Stimulated activated CD4-positive, alpha-beta T cell treated with anti-CD3 and anti-CD28 coated beads, Interleukin-2, amount 100 ng/mL, for 24 hours (primary cell): Measurements from ENCODE around the gene GTF2E1.
"Not testable (repeated sequence)": the region's sequence is repeated elsewhere in the genome, so short reads cannot be mapped to it uniquely, and the experiment has no call there.

Experiments used
- DNase-seq, 2 donors: peaks; one replicate each; pipeline ENCODE4 v3.0.0-alpha.2; 2020

GTF2E1 gene

DNA sequence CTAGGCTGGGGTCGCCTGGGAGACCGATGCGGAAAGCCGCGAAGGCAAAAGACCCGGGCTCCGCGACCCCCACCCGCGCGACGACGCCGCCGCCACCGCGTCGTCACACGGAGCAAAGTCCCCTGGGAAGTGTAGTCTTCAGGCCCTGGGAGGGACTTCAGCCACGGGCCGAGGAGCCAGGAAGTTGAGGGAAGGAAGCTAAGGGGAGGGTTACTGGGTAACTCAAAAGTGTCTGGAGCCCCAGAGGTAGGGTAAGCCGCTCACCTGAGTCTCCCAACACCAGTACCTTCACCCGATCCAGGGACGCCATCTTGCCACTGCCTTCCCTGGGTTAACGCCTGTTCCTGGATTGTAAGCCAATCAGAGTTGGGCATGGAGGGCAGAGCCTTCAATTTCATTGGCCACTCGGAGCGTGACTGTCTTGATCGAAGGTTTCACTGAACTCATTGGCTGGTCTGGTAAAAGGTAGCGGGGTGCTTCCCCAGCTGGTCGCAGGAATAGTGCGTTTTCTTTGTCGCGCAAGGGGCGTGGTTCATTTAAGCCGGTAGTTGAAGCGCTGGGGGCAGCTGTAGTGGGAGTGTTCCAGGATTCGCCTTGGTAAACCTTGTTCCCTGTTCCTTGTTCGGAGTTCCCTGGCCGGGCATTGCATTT lies at the start of gene GTF2E1, which contains the start of gene RABL3:
Gene GTF2E1, plus strand, starts transcription at position 547 of the 651 bp plus-strand sequence. CDS start 7,809 bp downstream, outside the sequence.
Gene RABL3, minus strand, starts transcription at position 319 of the 651 bp plus-strand sequence. Its CDS starts 9 bp downstream, at position 310.
- peak; percentile 94 to 95 for DNase-seq

DNA sequence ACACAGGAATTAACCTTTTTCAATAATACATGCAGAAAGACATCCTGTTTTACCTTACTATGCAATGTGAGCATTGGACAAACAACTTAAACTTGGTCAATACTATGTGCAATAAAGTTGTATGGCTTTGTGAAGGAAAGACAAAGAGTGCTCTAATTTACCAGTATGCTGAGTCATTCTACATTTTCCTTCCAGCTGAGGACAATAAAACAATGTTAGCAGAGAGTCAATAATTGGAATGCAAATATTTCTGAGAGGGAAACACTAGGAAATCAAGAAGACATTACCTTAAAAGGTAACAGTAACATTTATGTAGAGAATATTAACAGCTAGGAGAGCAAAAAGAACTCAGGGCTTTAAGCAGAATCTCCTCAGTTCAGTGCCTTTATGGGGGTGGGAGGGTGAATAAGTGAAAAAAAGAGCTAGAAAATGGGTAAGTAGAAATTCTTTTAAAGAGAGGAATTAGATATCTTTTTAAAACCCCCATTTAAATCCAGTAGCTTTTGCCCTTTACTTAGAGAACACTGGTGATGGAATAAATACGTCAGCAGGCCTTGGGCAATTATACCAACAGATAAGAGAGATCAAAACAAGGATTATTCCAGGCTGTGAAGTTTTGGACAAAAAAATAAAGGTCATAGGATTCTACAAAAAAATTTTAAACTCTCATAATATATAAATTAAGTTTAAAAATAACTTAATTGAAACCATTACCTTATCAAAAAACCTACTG lies 48.9 kb upstream of the GTF2E1 start:
- no peak for DNase-seq

DNA sequence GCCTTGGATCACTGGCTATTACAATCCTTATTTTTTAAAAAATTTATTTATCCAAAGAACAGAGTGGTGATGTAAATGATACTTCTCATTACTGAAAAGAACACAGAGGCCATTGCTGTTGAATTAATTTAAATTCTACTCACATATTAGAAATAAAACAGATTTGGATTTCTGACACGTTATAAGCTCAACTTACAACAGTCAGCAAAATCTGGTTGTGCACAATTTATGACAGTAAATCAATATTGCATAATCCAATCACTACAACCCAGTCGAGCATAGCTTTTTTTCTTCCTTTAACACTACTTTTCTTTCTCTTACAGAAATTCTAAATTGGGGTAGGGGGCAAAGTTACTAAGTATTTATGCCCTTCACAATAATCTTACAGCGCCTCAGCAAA lies 43.2 kb upstream of the GTF2E1 start:
- no peak for DNase-seq

DNA sequence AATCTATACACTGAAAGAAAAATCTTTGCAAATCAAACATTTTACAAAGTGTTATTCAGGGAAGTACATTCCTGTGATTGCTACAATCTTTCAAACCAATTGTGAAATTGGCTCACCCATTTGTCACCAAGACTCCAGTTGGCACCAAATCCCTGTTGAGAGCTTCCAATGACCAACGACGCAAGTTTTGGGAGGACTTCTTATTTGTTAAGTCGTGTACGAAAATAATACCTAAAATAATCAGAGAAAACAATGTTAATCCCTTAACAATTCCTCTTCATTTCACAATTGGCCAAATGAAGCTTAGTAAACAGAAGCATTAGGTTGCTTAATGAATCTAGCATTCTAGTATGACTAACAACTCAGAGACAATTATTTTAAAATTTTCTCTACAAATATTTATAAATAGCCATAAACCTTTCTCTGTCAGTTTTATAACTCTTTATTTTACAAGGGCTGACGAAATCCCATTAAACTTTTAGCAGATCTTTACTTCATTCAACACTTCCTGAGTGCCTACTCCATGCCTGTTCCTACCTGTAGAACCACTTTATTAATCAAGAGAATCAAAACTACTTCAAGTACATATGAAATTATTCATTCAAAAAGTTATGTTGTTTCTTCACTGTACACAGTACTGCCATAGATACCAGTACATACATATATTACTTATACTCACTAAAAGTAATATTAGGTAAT lies 36.5 kb upstream of the GTF2E1 start:
- no peak for DNase-seq

DNA sequence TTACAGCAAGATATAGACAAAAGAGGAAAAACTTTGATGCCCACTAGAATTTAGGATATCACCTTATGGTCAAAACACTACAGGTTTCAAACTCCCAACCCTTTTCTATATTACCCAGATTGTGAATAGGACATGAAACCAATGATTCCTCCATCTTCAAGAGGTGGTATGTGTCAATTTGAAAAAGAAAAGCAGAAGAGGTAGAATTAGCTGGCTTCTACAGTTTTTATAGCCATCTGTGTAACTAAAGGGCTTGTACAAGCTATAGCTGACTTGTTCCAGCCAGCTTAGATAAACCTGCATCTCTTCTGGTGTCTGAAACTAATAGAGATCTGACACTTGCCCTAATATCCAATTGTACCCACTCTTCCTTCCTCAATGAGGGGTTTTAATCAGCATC lies 35.6 kb upstream of the GTF2E1 start:
- DNase-seq, result no peak

DNA sequence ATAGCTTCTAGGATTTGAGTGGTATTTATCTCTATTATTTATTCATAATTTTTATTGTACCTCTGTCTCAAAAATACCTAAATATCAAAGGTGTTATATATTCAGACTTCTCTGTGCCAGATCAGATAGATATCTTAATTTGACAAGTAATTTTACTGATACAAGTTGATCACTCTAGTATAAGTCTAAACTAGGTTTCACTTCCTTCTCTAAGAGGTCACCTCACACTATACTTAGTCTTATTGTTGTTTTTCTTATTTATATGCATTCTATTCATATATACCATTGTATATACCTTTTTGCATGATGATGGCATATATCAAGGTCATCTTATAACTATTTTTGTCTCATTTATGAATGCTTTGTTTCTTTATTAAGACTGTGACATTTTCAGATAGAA lies 34.1 kb upstream of the GTF2E1 start:
- no peak for DNase-seq

DNA sequence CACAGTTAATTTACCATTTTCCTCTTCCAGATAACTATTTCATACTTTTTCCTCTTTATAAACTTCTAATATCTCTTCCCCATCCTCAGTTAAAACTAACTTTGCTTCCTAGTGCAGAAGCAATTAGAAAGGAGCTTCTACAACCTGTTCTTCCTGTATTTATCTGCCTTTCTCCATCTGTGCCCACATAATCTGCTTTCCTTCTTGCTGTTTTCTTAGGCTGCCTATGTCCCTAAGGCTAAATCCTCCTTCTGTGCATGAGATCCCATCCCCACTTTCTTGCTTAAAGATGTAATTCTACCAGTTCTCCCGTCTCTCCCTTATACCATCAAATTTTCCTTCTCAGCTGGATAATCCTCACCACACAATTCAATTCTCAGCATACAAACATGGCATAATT lies 32.2 kb upstream of the GTF2E1 start:
- DNase-seq, result no peak

DNA sequence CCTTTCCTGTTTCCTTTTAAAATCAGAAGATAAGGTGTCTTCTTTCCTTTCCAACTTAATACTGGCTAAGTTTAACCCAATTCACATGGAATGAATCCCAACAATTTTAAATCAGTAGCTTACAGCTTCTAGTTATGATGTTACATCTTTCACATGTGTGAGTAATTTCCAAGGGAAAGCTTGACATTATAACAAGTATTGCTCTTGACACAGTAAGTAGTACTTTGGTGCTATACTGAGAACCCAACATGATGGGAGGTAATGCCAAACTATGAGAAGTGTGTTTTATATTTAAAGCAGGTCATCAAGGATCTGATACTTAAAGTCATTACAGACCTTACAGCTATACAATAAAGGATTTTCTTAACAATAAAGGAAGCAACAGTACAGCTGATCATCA lies 29.3 kb upstream of the GTF2E1 start:
- no peak for DNase-seq

DNA sequence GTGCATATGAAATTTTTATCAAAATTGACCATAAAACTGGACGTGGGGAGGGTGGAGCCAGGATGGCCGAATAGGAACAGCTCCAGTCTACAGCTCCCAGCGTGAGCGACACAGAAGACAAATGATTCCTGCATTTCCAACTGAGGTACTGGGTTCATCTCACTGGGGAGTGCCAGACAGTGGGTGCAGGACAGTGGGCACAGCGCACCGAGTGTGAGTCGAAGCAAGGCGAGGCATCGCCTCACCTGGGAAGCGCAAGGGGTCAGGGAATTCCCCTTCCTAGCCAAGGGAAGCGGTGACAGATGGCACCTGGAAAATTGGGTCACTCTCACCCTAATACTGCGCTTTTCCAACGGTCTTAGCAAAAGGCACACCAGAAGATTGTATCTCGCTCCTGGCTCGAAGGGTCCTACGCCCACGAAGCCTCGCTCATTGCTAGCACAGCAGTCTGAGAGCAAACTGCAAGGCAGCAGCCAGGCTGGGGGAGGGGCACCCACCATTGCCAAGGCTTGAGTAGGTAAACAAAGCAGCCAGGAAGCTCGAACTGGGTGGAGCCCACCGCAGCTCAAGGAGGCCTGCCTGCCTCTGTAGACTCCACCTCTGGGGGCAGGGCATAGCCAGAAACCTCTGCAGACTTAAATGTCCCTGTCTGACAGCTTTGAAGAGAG lies 23.2 kb upstream of the GTF2E1 start:
- peak; percentile 36 to 51 for DNase-seq

DNA sequence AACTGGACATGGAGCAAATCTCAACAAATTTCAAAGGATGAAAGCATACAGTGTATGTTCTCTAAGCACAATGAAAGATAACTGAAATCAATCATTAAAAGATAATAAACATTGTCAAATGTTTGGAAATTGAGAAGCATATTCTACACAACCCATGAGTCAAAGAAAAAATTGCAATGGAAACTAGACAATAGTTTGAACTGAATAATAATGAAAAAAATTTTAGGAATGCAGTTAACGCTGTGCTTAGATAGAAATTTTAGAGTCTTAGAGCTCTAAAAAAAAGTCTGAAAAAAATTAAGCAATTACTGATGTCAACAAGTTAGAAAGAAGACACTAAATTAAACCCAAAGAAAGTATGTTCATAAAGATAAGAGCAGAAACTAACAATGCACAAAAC lies 15.8 kb upstream of the GTF2E1 start:
- DNase-seq, result no peak

DNA sequence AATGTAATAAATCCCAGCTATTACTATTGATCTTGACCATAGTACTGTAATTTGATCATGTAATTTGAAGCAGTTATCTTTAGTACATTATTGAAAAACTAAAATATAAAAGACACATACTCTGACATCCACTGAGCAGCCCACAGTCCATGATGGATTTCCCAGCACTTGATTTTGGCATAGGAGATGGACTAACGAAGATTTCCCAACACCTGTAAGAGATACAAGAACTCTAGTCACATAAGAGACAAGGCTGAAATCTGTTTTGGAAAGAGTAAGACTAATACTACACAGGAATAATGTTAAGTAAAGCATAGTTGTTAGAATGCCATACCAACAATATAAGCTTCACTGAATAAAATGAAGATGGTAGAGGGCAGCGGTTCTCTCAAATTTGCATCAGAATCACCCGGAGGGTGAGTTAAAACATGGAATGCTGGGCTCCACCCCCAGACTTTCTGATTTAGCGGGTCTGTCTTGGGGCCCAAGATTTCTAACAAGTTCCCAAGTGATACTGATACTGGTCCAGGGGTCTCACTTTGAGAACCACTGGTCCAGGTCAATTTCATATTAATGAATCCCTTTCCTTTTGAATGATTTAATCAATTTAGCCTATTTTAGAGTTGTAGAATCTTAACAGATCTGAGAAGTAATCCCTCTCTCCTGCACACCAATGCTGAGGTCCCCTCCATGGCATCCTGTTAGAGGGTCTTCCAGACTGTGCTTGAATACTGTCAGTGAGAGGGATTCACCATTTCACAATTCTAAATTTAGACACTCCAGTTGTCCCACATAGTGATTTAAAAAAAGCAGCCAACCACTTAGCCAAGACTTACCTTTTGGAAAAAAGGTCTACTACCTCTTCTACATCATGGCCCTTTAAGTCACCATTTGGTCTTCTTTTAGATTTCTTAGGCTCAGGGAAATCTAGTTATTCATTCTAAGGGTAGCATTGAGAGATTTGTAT lies 11.7 kb upstream of the GTF2E1 start:
- no peak for DNase-seq

DNA sequence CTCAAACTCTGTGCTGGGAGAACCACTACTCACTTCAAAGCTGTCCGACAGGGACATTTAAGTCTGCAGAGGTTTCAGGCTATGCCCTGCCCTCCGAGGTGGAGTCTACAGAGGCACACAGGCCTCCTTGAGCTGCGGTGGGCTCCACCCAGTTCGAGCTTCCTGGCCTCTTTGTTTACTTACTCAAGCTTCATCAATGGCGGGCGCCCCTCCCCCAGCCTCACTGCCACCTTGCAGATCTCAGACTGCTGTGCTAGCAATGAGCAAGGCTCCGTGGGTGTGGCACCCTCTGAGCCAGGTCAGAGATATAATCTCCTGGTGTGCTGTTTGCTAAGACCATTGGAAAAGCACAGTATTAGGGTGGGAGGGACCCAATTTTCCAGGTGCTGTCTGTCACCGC lies 4.5 kb upstream of the GTF2E1 start:
- DNase-seq, result not testable (repeated sequence)

DNA sequence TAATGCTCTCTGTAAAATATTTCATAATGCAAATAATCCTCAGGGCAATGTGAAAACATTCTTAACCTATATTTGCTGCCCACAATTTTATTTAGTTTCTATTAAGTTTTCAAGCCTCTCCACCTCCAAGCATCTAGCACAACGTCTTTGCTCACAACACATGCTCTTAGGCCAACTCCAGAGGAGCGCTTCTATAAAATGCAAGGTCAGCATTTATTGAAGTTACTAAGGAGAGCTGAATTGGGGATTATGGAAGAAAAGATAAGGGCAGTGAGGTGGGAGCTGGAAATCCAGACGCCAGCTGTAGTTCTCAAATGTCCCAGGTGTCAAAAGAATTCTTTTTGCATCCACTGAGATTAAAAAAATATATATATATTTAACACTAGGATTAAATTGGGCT lies 1.2 kb upstream of the GTF2E1 start:
- DNase-seq, result no peak

DNA sequence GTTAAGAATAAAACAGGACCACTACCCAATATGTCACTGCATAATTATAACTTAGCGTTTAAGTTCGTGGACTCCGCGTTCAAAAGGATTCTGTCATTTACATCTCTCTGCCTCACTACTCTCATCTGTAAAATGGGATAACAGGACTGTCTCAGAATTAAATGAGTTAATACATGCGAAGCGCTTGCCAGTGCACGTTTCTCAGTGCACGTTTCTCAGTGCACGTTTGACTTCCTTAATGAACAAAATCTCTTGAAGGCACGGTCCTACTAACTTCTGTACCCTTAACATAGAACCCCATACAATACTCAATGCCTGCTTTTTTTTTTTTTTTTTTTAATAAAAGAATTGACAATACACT lies 727 bp upstream of the GTF2E1 start:
- DNase-seq, result no peak

DNA sequence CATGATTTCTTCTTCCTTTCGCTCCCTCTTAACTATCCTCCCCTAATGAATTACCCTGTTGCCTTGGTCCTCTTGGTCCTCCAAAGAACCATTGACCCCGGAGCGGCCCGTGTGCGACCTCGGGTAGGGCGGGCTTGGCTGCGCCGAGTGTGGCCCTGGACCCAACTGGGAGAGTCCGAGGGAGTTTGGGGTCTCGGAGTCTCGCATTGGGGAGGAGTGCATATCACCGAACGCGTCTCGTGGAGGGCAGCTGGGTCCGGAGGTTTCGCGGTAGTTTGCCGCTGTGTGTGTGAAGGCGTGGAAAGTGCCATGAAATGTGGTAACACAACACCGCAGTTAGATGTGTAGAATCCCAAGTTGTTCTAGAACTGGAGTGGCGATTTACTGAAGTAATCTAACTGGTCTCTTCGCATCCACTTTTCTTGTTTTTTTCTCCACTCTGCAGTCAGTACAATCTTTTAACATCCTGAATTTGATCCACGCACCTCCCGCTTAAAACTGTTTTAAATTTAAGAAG lies 363 bp downstream of the GTF2E1 start:
- DNase-seq, result peak; percentile 27 to 38

DNA sequence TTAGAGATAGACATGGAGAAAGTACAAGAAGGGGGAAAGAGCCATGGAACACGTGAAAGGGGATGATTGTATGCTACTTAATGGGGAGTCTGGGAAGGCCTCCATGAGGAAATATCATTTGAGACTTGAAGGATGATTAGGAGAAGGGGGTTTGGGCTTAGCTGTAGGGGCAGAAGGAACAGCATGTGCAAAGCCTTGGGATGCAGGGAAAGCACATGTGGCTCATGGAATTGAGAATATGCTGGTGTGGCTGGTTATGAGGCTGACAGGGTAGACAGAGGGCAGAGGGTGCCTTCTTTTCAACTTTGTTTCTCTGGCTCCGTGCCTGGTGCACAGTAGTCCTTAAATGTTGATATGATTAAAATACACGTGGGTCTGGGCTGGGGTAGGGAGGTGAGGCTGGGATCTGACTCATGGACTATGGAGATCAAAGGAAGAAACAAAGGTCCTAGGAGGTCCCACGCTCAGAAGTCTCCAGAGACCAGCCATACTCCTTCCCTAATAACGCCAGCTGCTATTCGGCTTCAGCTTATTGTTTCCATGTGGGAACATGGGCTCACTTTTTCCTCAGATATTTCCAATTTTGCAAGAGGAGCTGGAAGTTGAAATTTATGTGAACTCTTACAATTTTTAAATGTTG lies 1.1 kb downstream of the GTF2E1 start:
- DNase-seq, result no peak

DNA sequence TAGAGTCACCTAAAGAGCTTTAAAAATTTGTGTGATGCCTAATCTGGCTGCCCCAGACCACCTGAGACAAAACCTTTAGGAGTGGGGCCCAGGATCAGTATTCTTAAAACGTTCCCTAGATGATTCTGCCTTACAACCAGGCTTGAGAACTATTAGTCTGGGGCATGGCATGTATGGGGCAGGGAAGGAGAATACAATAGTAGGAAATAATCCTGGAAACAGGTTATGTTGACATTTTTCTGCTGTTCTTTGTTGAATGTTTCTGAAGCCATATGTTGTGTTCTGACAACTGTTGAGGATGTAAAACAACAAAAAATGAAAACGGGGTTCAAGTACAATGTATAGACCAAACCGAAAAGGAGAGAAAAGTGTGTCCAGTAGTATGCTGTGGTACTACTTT lies 2.9 kb downstream of the GTF2E1 start:
- DNase-seq, result no peak

DNA sequence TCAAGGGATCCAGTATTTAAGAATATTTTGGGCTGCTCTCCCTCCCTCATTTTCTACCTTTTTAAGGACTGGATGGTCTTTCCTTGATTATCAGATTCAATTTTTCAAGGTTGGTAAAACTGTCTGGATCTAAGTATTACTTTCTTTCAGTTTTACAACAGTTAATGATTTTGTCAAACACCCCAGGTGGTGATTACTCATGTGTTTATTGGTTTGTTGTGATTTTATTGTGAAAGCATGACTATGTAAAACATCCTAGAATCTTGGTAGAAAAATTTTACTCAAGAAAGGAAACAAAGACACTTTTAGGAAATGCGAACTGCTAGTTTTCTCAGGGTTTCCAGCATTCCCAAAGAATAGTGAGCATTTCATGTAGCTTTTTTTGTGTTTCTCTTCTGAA lies 7.3 kb downstream of the GTF2E1 start:
- DNase-seq, result no peak

DNA sequence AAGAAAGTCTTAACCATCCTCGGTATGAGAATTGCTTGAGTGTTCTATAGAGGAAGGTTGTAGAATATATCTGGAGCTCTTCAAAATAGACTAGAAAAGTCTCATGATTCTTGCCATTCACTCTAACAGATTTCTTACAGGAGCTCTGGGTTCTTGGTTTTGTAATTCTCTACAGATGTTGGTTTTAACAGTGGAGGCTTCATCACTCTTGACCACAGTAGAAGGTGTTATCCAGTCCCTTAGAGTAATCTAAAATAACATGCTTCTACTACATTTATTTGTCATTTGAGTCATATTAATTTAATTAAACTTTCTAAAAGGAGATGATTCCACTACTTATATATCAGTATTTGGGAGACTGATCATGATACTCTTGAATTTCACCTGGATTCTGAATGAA lies 9.7 kb downstream of the GTF2E1 start:
- no peak for DNase-seq

DNA sequence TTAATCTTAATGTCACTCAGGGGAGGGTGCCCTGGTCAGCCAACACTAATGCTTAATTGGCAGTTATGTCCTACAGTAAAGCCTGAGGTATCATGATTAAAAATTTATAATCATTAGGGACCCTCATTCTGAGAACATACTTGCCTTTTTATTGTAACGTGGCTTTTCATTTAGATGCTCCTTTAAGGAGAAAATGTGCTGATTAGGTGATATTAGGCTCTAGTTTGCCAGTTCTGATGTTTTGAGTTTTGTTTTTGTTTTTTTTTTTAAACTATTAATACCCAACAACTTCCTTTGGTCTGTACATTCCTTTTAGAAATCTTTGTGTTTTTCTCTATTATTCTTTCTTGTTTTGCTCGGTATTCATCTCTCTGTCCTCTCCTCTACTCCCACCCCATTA lies 10.3 kb downstream of the GTF2E1 start:
- DNase-seq, result no peak

DNA sequence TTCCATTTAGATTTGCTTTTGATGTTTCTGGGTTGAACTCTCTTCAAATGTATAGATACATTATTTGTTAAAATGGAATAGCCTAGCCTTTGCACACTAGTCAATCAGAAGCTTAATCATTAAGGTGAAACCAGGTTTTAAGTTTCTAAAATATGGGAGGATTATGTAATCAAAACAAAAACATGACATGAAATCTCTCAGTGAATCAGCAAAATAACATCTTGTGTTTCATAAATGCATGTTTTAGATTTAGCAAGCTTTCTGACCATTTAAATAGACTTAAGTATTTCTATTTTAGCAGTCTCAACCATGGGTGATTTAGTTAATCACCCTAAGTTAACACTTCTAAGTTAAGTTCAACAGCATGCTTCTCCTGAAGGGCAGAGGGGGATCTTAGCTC lies 11.3 kb downstream of the GTF2E1 start:
- DNase-seq, result no peak

DNA sequence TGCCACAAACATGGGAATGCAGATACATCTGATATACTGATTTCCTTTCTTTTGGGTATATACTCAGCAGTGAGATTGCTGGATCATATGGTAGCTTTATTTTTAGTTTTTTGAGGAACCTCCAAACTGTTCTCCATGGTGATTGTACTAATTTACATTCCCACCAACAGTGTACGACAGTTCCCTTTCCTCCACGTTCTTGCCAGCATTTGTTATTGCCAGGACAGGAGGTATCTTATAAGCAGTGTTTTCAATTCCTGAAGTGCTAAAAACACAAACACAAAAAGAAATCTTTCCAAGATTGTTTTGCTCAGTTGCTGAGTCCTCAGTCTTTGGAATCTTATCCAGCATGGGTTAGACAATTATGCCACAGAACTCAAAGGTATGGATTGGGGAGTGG lies 13.5 kb downstream of the GTF2E1 start:
- DNase-seq, result no peak
